A549 (cell line): Measurements from ENCODE around the gene ATP1A2.

Source experiments
- CEBPB ChIP-seq, 2 experiments: fragments of >200 bp in 1 of 2; sonication (Bioruptor Twin) in 1 of 2; formaldehyde crosslinking in 1 of 2; IDR thresholded peaks; 2 replicates each; pipeline ENCODE4 v1.6.1; 2012 to 2016
- CHD2 ChIP-seq: fragments of 150-350 bp; IDR thresholded peaks from 2 replicates; pipeline ENCODE4 v1.6.1; 2014; ENCODE audit warnings: low read length; ENCODE audit not compliant: partially characterized antibody
- CTCF ChIP-seq: fragments of >200 bp; sonication (Bioruptor Twin); formaldehyde crosslinking; IDR thresholded peaks from 3 replicates; pipeline ENCODE4 v1.5.1; 2016
- EHMT2 ChIP-seq: fragments of 200-600 bp; sonication (generic); IDR thresholded peaks from 2 replicates; pipeline ENCODE4 v1.6.1; 2016; ENCODE audit warnings: antibody characterized with exemption, low read depth, mild to moderate bottlenecking, moderate library complexity
- ESRRA ChIP-seq: fragments of 150-350 bp; IDR thresholded peaks from 2 replicates; pipeline ENCODE4 v1.6.1; 2014; ENCODE audit warnings: mild to moderate bottlenecking, low read length, borderline replicate concordance
- KDM5A ChIP-seq: fragments of 200-600 bp; sonication (generic); IDR thresholded peaks from 2 replicates; pipeline ENCODE4 v1.6.1; 2016; ENCODE audit warnings: antibody characterized with exemption, mild to moderate bottlenecking
- MAFK ChIP-seq: fragments of 450-650 bp; IDR thresholded peaks from 2 replicates; pipeline ENCODE4 v1.6.1; 2014; ENCODE audit not compliant: partially characterized antibody
- MYC ChIP-seq: IDR thresholded peaks from 2 replicates; pipeline ENCODE4 v1.6.1; 2012; ENCODE audit warnings: mild to moderate bottlenecking, inconsistent platforms, low read length, improper control_type of control experiment, borderline replicate concordance
- PBX3 ChIP-seq: IDR thresholded peaks from 2 replicates; pipeline ENCODE4 v1.6.1; 2012
- POLR2A ChIP-seq: IDR thresholded peaks from 2 replicates; pipeline ENCODE4 v1.6.1; 2012; ENCODE audit warnings: mild to moderate bottlenecking, low read length
- REST ChIP-seq: fragments of 200-600 bp; sonication (generic); IDR thresholded peaks from 2 replicates; pipeline ENCODE4 v1.6.1; 2016; ENCODE audit warnings: antibody characterized with exemption, mild to moderate bottlenecking, moderate library complexity
- SMC3 ChIP-seq: fragments of >200 bp; sonication (Bioruptor Twin); formaldehyde crosslinking; IDR thresholded peaks from 3 replicates; pipeline ENCODE4 v1.6.1; 2018; ENCODE audit warnings: inconsistent platforms
- SREBF2 ChIP-seq: fragments of 450-650 bp; IDR thresholded peaks from 2 replicates; pipeline ENCODE4 v1.6.1; 2014; ENCODE audit warnings: mild to moderate bottlenecking, moderate library complexity

GRCh38 chr1:160120797-160121196 lies 5.2 kb downstream of the ATP1A2 start:
- TF ChIP-seq CTCF, result no peak
- TF ChIP-seq CHD2, result no peak
- no peak for TF ChIP-seq SMC3
- TF ChIP-seq REST, result no peak
- TF ChIP-seq MAFK, result no peak
- TF ChIP-seq PBX3, result no peak
- no peak for TF ChIP-seq MYC
- no peak for TF ChIP-seq POLR2A
- no peak for TF ChIP-seq ESRRA
- no peak for TF ChIP-seq EHMT2
- no peak for TF ChIP-seq KDM5A
- TF ChIP-seq SREBF2, result no peak
- TF ChIP-seq CEBPB (IDR thresholded peaks at IDR 0.05), result no peak
